ENCODE results near the gene HFE. TPM values are rescaled to one million over a fixed set of nuclear protein-coding genes. Genes with fewer than 3 reads are reported as not detected.

HFE gene
- total RNA-seq, 1 donor from 2014 or later, result 2.6 TPM

GRCh38 chr6:26053992-26054780 lies 33.0 kb upstream of the HFE start:
- no peak for TF ChIP-seq CTCF (conservative IDR thresholded peaks at IDR 0.05)

GRCh38 chr6:26054781-26055718 lies 32.2 kb upstream of the HFE start:
- H3K36me3 Mint-ChIP-seq, result no peaks in the 10 kb centered on the region
- peak; percentile 84 for DNase-seq (ENCODE audit: extremely low spot score, unreplicated experiment)
- H3K4me1 Mint-ChIP-seq (ENCODE audit: unreplicated experiment), result peaks cover 9% of the 10 kb centered on the region
- no peaks in the 10 kb centered on the region for H3K27me3 Mint-ChIP-seq
- no peaks in the 10 kb centered on the region for H3K9me3 Mint-ChIP-seq
- H3K27ac Mint-ChIP-seq, result peak overlapping the region; percentile 99
- peak overlapping the region; percentile 94 for H3K4me3 Mint-ChIP-seq
- peak; percentile 40 for TF ChIP-seq CTCF (conservative IDR thresholded peaks at IDR 0.05)

More at GRCh38 chr6:26053992-26054780, 33.0 kb upstream of the HFE start:
- no peaks in the 10 kb centered on the region for H3K36me3 Mint-ChIP-seq
- H3K9me3 Mint-ChIP-seq, result no peaks in the 10 kb centered on the region
- peaks cover 9% of the 10 kb centered on the region for H3K4me1 Mint-ChIP-seq (ENCODE audit: unreplicated experiment)
- H3K27ac Mint-ChIP-seq, result peak overlapping the region; percentile 99
- H3K4me3 Mint-ChIP-seq, result peak overlapping the region; percentile 94
- no peak for DNase-seq (ENCODE audit: extremely low spot score, unreplicated experiment)
- no peaks in the 10 kb centered on the region for H3K27me3 Mint-ChIP-seq

GRCh38 chr6:26055719-26056582 lies 31.3 kb upstream of the HFE start:
- H3K4me1 Mint-ChIP-seq (ENCODE audit: unreplicated experiment), result peaks cover 9% of the 10 kb centered on the region
- peak; percentile 9 for TF ChIP-seq CTCF (conservative IDR thresholded peaks at IDR 0.05)
- H3K4me3 Mint-ChIP-seq, result peak overlapping the region; percentile 94
- no peaks in the 10 kb centered on the region for H3K36me3 Mint-ChIP-seq
- H3K9me3 Mint-ChIP-seq, result no peaks in the 10 kb centered on the region
- peak overlapping the region; percentile 99 for H3K27ac Mint-ChIP-seq
- DNase-seq (ENCODE audit: extremely low spot score, unreplicated experiment), result peak; percentile 85
- no peaks in the 10 kb centered on the region for H3K27me3 Mint-ChIP-seq

- no peak for DNase-seq (ENCODE audit: extremely low spot score, unreplicated experiment)
- no peaks in the 10 kb centered on the region for H3K9me3 Mint-ChIP-seq
- no peaks in the 10 kb centered on the region for H3K27me3 Mint-ChIP-seq
- no peak for TF ChIP-seq CTCF (conservative IDR thresholded peaks at IDR 0.05)
- peak overlapping the region; percentile 99 for H3K27ac Mint-ChIP-seq
- H3K4me3 Mint-ChIP-seq, result peak overlapping the region; percentile 94
- H3K4me1 Mint-ChIP-seq (ENCODE audit: unreplicated experiment), result peaks cover 9% of the 10 kb centered on the region
- no peaks in the 10 kb centered on the region for H3K36me3 Mint-ChIP-seq
Observed at GRCh38 chr6:26056583-26057350, 30.5 kb upstream of the HFE start.

Data from type B pancreatic cell (in vitro differentiated cells).